Liver (tissue), 9 donors: ENCODE results near the gene CEP164. TPM values are rescaled to one million over a fixed set of nuclear protein-coding genes. Genes with fewer than 3 reads are reported as not detected.

Experiments used
- DNase-seq: peaks from one replicate; pipeline ENCODE4 v3.0.0-alpha.2; 2017; ENCODE audit warnings: low spot score
- H3K27ac ChIP-seq, 2 donors: one replicate each; pipeline ENCODE4 v1.7.0; 2013; ENCODE audit warnings: inconsistent platforms in 2 of 2, low read length in 2 of 2, control low read depth in 1 of 2, low read depth in 1 of 2, mild to moderate bottlenecking in 1 of 2
- H3K27me3 ChIP-seq, 4 donors: one replicate each; pipeline versions ENCODE4 v1.6.1 to v1.7.0; 2013; ENCODE audit warnings: low read length in 3 of 4, inconsistent platforms in 1 of 4, mild to moderate bottlenecking in 1 of 4, moderate library complexity in 1 of 4; ENCODE audit not compliant: control insufficient read depth in 4 of 4, insufficient read depth in 4 of 4
- H3K36me3 ChIP-seq, 4 donors: one replicate each; pipeline versions ENCODE4 v1.6.1 to v1.7.0; 2013; ENCODE audit warnings: low read length in 3 of 4, mild to moderate bottlenecking in 3 of 4, low read depth in 1 of 4, moderate library complexity in 1 of 4; ENCODE audit not compliant: control insufficient read depth in 4 of 4, insufficient read depth in 3 of 4
- H3K4me1 ChIP-seq, 4 donors: one replicate each; pipeline versions ENCODE4 v1.6.1 to v1.7.0; 2013; ENCODE audit warnings: low read length in 3 of 4, mild to moderate bottlenecking in 3 of 4, moderate library complexity in 1 of 4; ENCODE audit not compliant: control insufficient read depth in 4 of 4, insufficient read depth in 4 of 4
- H3K4me3 ChIP-seq, 3 donors: one replicate each; pipeline versions ENCODE4 v1.6.1 to v1.7.0; 2013; ENCODE audit warnings: low read length in 3 of 3, control low read depth in 1 of 3, low read depth in 1 of 3, mild to moderate bottlenecking in 1 of 3
- H3K9ac ChIP-seq, 2 donors: one replicate each; pipeline ENCODE4 v1.7.0; 2013; ENCODE audit warnings: low read length in 2 of 2, mild to moderate bottlenecking in 2 of 2, moderate library complexity in 2 of 2, control low read depth in 1 of 2, low read depth in 1 of 2
- H3K9me3 ChIP-seq, 4 donors: one replicate each; pipeline versions ENCODE4 v1.6.1 to v1.7.0; 2013; ENCODE audit warnings: low read length in 3 of 4; ENCODE audit not compliant: control insufficient read depth in 4 of 4
- ATF3 ChIP-seq: IDR thresholded peaks from 2 replicates; pipeline ENCODE4 v1.6.1; 2016; ENCODE audit warnings: antibody characterized with exemption
- CTCF ChIP-seq: fragments of 150-350 bp; IDR thresholded peaks from 2 replicates; pipeline ENCODE4 v1.5.1; 2017; ENCODE audit warnings: improper control_type of control experiment, low read depth, low read length; ENCODE audit not compliant: missing input control
- EGR1 ChIP-seq, 2 donors: IDR thresholded peaks; 2 replicates each; pipeline ENCODE4 v1.6.1; 2016 to 2018; ENCODE audit warnings: antibody characterized with exemption in 2 of 2, low read depth in 2 of 2
- FOXA1 ChIP-seq: IDR thresholded peaks from 2 replicates; pipeline ENCODE4 v1.6.1; 2016; ENCODE audit warnings: antibody characterized with exemption
- FOXA2 ChIP-seq: IDR thresholded peaks from 2 replicates; pipeline ENCODE4 v1.6.1; 2016; ENCODE audit warnings: antibody characterized with exemption
- GABPA ChIP-seq, 2 donors: IDR thresholded peaks in 1 of 2; conservative IDR thresholded peaks in 1 of 2; 2 replicates each; pipeline ENCODE4 v1.6.1; 2016; ENCODE audit warnings: antibody characterized with exemption in 2 of 2, mild to moderate bottlenecking in 1 of 2, moderate library complexity in 1 of 2
- HNF4A ChIP-seq, 2 donors: conservative IDR thresholded peaks; 2 replicates each; pipeline ENCODE4 v1.6.1; 2016; ENCODE audit warnings: antibody characterized with exemption in 2 of 2, mild to moderate bottlenecking in 2 of 2
- HNF4G ChIP-seq: IDR thresholded peaks from 2 replicates; pipeline ENCODE4 v1.6.1; 2016; ENCODE audit warnings: antibody characterized with exemption
- JUND ChIP-seq, 2 donors: IDR thresholded peaks; 2 replicates each; pipeline ENCODE4 v1.6.1; 2016; ENCODE audit warnings: antibody characterized with exemption in 2 of 2
- MAX ChIP-seq: IDR thresholded peaks from 2 replicates; pipeline ENCODE4 v1.6.1; 2016; ENCODE audit warnings: antibody characterized with exemption
- NR2F2 ChIP-seq: IDR thresholded peaks from 2 replicates; pipeline ENCODE4 v1.6.1; 2016; ENCODE audit warnings: antibody characterized with exemption
- RAD21 ChIP-seq, 2 donors: IDR thresholded peaks; 2 replicates each; pipeline ENCODE4 v1.6.1; 2016; ENCODE audit warnings: antibody characterized with exemption in 2 of 2, mild to moderate bottlenecking in 2 of 2
- REST ChIP-seq: IDR thresholded peaks from 2 replicates; pipeline ENCODE4 v1.6.1; 2016; ENCODE audit warnings: antibody characterized with exemption, mild to moderate bottlenecking
- RXRA ChIP-seq, 2 donors: IDR thresholded peaks; 2 replicates each; pipeline ENCODE4 v1.6.1; 2017 to 2018; ENCODE audit warnings: antibody characterized with exemption in 2 of 2, mild to moderate bottlenecking in 1 of 2
- SP1 ChIP-seq: IDR thresholded peaks from 2 replicates; pipeline ENCODE4 v1.6.1; 2018; ENCODE audit warnings: antibody characterized with exemption, mild to moderate bottlenecking
- TAF1 ChIP-seq: conservative IDR thresholded peaks from 2 replicates; pipeline ENCODE4 v1.6.1; 2016; ENCODE audit warnings: antibody characterized with exemption, mild to moderate bottlenecking
- YY1 ChIP-seq: IDR thresholded peaks from 2 replicates; pipeline ENCODE4 v1.6.1; 2016; ENCODE audit warnings: antibody characterized with exemption, mild to moderate bottlenecking
- ZBTB33 ChIP-seq: IDR thresholded peaks from 2 replicates; pipeline ENCODE4 v1.6.1; 2016; ENCODE audit warnings: antibody characterized with exemption
- WGBS: extraction: QIAGEN DNeasy Blood & Tissue Kit; methylation state at CpG from one replicate; pipeline ENCODE4 v1.1.7; 2013; 5-methylcytosine and 5-hydroxymethylcytosine counted together
- polyA plus RNA-seq, 2 donors: library from polyadenylated mRNA; stranded (reverse) in 1 of 2; unstranded in 1 of 2; fragments of 200-250 nt in 1 of 2; fragments of >200 nt in 1 of 2; fragmentation: Nextera tagmentation in 1 of 2; extraction: Ambion mirVana in 1 of 2; gene quantifications; one replicate each; pipeline versions ENCODE4 v1.2.1 to v1.2.3, GENCODE V29; 2013 to 2015
- total RNA-seq, 2 donors: library from RNA; depleted of rRNA; stranded (reverse); fragments of >200 nt; gene quantifications; one replicate each; pipeline ENCODE4 v1.2.3, GENCODE V29; 2014
- donor health status: healthy.
- donor health status: healthy.
- donor health status: healthy.
- donor health status: healthy.
- donor health status: healthy.

Gene CEP164
- total and polyA plus RNA-seq, 4 donors: 4.1 to 12.3 (median 5.9) TPM

GRCh38 chr11:117281869-117282268, 45.8 kb upstream of the CEP164 start:
- no peak for DNase-seq
- H3K36me3 ChIP-seq: peaks cover 7 to 30% (median 19%) of the 10 kb centered on the region in 4 donors
- no peak for TF ChIP-seq REST
- no peak for TF ChIP-seq ZBTB33
- no peak for TF ChIP-seq TAF1
- TF ChIP-seq GABPA (IDR thresholded peaks at IDR 0.05 in 1 of 2, conservative IDR thresholded peaks at IDR 0.05 in 1 of 2): no peak
- no peak for TF ChIP-seq NR2F2
- no peak for TF ChIP-seq MAX
- TF ChIP-seq YY1: no peak
- H3K4me1 ChIP-seq: no peaks in the 10 kb centered on the region
- no peak overlapping the region for H3K9ac ChIP-seq
- H3K27me3 ChIP-seq: no peaks in the 10 kb centered on the region
- H3K4me3 ChIP-seq: no peak overlapping the region
- H3K9me3 ChIP-seq: no peaks in the 10 kb centered on the region
- H3K27ac ChIP-seq: no peak overlapping the region
- 96% methylated on average over 7 of the region's 7 CpGs for WGBS

GRCh38 chr11:117282956-117283355, 44.7 kb upstream of the CEP164 start:
- Histone ChIP-seq H3K27me3 (no peaks in the 10 kb centered on the region), H3K27ac (no peak overlapping the region), H3K9ac (no peak overlapping the region), H3K4me1 (no peaks in the 10 kb centered on the region), H3K36me3 (peaks cover 7 to 37% (median 20%) of the 10 kb centered on the region in 4 donors), H3K4me3 (no peak overlapping the region), H3K9me3 (no peaks in the 10 kb centered on the region)
- DNase-seq: no peak
- TF ChIP-seq GABPA (IDR thresholded peaks at IDR 0.05 in 1 of 2, conservative IDR thresholded peaks at IDR 0.05 in 1 of 2) (no peak), HNF4G (no peak), ATF3 (no peak), FOXA2 (no peak), CTCF (no peak), MAX (no peak), TAF1 (no peak), SP1 (no peak), HNF4A (conservative IDR thresholded peaks at IDR 0.05) (no peak), NR2F2 (no peak), JUND (IDR thresholded peaks at IDR 0.05) (no peak), RXRA (IDR thresholded peaks at IDR 0.05) (no peak), ZBTB33 (no peak), FOXA1 (no peak), YY1 (no peak), REST (no peak), EGR1 (IDR thresholded peaks at IDR 0.05; ENCODE audit: low read depth in 2 of 2) (no peak), RAD21 (IDR thresholded peaks at IDR 0.05) (no peak)
- 84% methylated on average over 3 of the region's 3 CpGs for WGBS
